ENCODE measurements around the gene KLK4.

- TF ChIP-seq, protein P1, sequence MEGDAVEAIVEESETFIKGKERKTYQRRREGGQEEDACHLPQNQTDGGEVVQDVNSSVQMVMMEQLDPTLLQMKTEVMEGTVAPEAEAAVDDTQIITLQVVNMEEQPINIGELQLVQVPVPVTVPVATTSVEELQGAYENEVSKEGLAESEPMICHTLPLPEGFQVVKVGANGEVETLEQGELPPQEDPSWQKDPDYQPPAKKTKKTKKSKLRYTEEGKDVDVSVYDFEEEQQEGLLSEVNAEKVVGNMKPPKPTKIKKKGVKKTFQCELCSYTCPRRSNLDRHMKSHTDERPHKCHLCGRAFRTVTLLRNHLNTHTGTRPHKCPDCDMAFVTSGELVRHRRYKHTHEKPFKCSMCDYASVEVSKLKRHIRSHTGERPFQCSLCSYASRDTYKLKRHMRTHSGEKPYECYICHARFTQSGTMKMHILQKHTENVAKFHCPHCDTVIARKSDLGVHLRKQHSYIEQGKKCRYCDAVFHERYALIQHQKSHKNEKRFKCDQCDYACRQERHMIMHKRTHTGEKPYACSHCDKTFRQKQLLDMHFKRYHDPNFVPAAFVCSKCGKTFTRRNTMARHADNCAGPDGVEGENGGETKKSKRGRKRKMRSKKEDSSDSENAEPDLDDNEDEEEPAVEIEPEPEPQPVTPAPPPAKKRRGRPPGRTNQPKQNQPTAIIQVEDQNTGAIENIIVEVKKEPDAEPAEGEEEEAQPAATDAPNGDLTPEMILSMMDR (IDR thresholded peaks at IDR 0.05; ENCODE audit: low read length), result no peak
- no peak for TF ChIP-seq EZH2phosphoT487 (IDR thresholded peaks at IDR 0.05; ENCODE audit: low read length)
Observed at GRCh38 chr19:50891253-50891625, 20.0 kb downstream of the KLK4 start.

All from MM.1S (cell line).